ENCODE measurements around the gene GLI3. TPM values are rescaled to one million over a fixed set of nuclear protein-coding genes. Genes with fewer than 3 reads are reported as not detected.

The GLI3 gene
- polyA plus RNA-seq, 2 of the 4 experiments (the other 2 are of a cell fraction) = 0.09 TPM; not detected in 1

GRCh38 chr7:42022056-42022455, 215.0 kb downstream of the GLI3 start:
- H3K9me3 ChIP-seq = no peaks in the 10 kb centered on the region
- no peak for FAIRE-seq
- no peak overlapping the region for H3K4me2 ChIP-seq
- WGBS (ENCODE audit: missing lambda C conversion rate) = 60% methylated on average over 6 of the region's 6 CpGs
- no peak for ATAC-seq
- no peak overlapping the region for H3K4me3 ChIP-seq
- ChIA-PET CTCF (no interaction called here), POLR2A (no interaction called here)
- H3K4me1 ChIP-seq = no peaks in the 10 kb centered on the region
- no peak for DNase-seq (ENCODE audit: low read depth in 1 of 2, low spot score in 1 of 2)
- H3K27ac ChIP-seq = no peak overlapping the region
- TF ChIP-seq ZSCAN20 (CRISPR knock-in tag; IDR thresholded peaks at IDR 0.05) (no peak), FOSB (CRISPR knock-in tag; IDR thresholded peaks at IDR 0.05) (no peak), SREBF2 (IDR thresholded peaks at IDR 0.05) (no peak), RNF2 (IDR thresholded peaks at IDR 0.05; ENCODE audit: borderline replicate concordance, low read depth) (no peak), HDAC2 (IDR thresholded peaks at IDR 0.05) (no peak), E2F6 (IDR thresholded peaks at IDR 0.05; ENCODE audit: borderline replicate concordance, low read depth) (no peak), HOXB13 (CRISPR knock-in tag; IDR thresholded peaks at IDR 0.05; ENCODE audit: low read depth) (no peak), CHD2 (IDR thresholded peaks at IDR 0.05; ENCODE audit: low read length, partially characterized antibody) (no peak)
- TF ChIP-seq, protein P1, sequence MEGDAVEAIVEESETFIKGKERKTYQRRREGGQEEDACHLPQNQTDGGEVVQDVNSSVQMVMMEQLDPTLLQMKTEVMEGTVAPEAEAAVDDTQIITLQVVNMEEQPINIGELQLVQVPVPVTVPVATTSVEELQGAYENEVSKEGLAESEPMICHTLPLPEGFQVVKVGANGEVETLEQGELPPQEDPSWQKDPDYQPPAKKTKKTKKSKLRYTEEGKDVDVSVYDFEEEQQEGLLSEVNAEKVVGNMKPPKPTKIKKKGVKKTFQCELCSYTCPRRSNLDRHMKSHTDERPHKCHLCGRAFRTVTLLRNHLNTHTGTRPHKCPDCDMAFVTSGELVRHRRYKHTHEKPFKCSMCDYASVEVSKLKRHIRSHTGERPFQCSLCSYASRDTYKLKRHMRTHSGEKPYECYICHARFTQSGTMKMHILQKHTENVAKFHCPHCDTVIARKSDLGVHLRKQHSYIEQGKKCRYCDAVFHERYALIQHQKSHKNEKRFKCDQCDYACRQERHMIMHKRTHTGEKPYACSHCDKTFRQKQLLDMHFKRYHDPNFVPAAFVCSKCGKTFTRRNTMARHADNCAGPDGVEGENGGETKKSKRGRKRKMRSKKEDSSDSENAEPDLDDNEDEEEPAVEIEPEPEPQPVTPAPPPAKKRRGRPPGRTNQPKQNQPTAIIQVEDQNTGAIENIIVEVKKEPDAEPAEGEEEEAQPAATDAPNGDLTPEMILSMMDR (IDR thresholded peaks at IDR 0.05) = no peak

DNA sequence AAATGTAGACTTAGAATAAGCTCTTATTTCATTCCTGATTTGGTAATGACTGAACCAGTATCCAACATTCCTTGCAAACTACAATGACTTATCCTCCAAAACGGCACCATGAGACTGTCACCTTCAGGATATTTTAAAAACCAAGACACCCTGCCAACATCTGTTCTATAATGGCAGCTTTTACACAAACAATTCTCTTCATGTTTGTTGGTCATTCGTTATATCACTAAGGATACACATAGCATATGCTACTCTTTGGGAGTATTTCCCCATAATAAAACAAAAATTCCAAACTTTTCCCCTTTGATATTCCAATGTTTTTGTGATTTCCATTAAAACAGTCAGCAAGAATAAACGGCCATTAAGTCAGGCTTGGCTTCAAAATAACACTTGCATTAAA, 215.4 kb downstream of the GLI3 start:
- DNase-seq (ENCODE audit: low read depth in 1 of 2, low spot score in 1 of 2) = no peak
- FAIRE-seq = no peak
- ATAC-seq = no peak
- Histone ChIP-seq H3K9me3 (no peaks in the 10 kb centered on the region), H3K27ac (no peak overlapping the region), H3K4me3 (no peak overlapping the region), H3K4me2 (no peak overlapping the region), H3K4me1 (no peaks in the 10 kb centered on the region)
- ChIA-PET CTCF (no interaction called here), POLR2A (no interaction called here)
- WGBS (ENCODE audit: missing lambda C conversion rate) = 8% methylated on average over 3 of the region's 3 CpGs
- TF ChIP-seq ATOH8 (CRISPR knock-in tag; IDR thresholded peaks at IDR 0.05; ENCODE audit: low read depth) (no peak), JUN (IDR thresholded peaks at IDR 0.05) (no peak), HOXA7 (CRISPR knock-in tag; IDR thresholded peaks at IDR 0.05) (no peak), ESRRA (IDR thresholded peaks at IDR 0.05; ENCODE audit: borderline replicate concordance, low read length) (no peak), REST (IDR thresholded peaks at IDR 0.05) (no peak), ZFP36 (IDR thresholded peaks at IDR 0.05; ENCODE audit: borderline replicate concordance, partially characterized antibody) (no peak), FOSL2 (IDR thresholded peaks at IDR 0.05) (no peak), FOSL2 (CRISPR knock-in tag; IDR thresholded peaks at IDR 0.05) (no peak), POLR2A (IDR thresholded peaks at IDR 0.05; ENCODE audit: low read length) (no peak), CBX8 (IDR thresholded peaks at IDR 0.05) (no peak), USF2 (IDR thresholded peaks at IDR 0.05) (no peak), PHF8 (IDR thresholded peaks at IDR 0.05; ENCODE audit: borderline replicate concordance, low read depth) (no peak), RCOR1 (IDR thresholded peaks at IDR 0.05; ENCODE audit: low read depth, low read length) (no peak), KDM1A (IDR thresholded peaks at IDR 0.05; ENCODE audit: low read depth) (no peak)
